Measurements from ENCODE around the gene ITPKC. TPM values are rescaled to one million over a fixed set of nuclear protein-coding genes. Genes with fewer than 3 reads are reported as not detected.

Gene ITPKC
- total RNA-seq, 1 donor from 2014 or later: 19.7 TPM

DNA sequence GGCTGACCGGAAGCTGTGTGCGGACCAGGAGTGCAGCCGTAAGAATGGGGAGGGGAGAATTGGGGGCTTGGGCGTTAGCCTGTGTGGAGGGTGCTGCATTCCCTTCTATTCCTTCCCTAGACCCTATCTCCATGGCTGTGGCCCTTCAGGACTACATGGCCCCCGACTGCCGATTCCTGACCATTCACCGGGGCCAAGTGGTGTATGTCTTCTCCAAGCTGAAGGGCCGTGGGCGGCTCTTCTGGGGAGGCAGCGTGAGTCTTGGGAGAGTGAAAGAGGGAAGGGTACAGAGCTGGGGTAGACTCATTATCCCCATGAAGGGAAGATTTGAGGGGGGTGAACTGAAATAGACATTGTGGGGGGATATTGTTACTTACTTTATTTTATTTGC is 58.7 kb downstream of the ITPKC start:
- Histone ChIP-seq H3K4me1 (ENCODE audit: insufficient read depth, low read length) (peaks cover 22% of the 10 kb centered on the region), H3K4me2 (ENCODE audit: low read length) (no peak overlapping the region), H3K4me3 (ENCODE audit: insufficient read depth, low read depth, low read length) (no peak overlapping the region), H3K9ac (ENCODE audit: low read length) (no peak overlapping the region), H4K20me1 (ENCODE audit: insufficient read depth, low read length) (peaks cover 2% of the 10 kb centered on the region), H3K27ac (ENCODE audit: low read depth, low read length) (no peak overlapping the region), H2AFZ (ENCODE audit: low read depth, low read length) (no peak overlapping the region), H3K27me3 (ENCODE audit: insufficient read depth, low read length) (no peaks in the 10 kb centered on the region), H3K79me2 (ENCODE audit: insufficient read depth, low read length) (no peaks in the 10 kb centered on the region), H3K36me3 (ENCODE audit: insufficient read depth, low read length) (no peaks in the 10 kb centered on the region), H3K9me3 (ENCODE audit: insufficient read depth, low read depth, low read length) (no peaks in the 10 kb centered on the region)
- DNase-seq (ENCODE audit: low read depth) (no peak), FAIRE-seq (no peak)
- H3K27me3 Mint-ChIP-seq (ENCODE audit: low read depth, unreplicated experiment): no peaks in the 10 kb centered on the region
- TF ChIP-seq EZH2 (IDR thresholded peaks at IDR 0.05; ENCODE audit: insufficient read depth, low read length) (no peak), CTCF (IDR thresholded peaks at IDR 0.05; ENCODE audit: insufficient read depth, low read depth, low read length) (no peak)
- peaks cover 13% of the 10 kb centered on the region for H3K36me3 Mint-ChIP-seq (ENCODE audit: low read depth, unreplicated experiment)
- peaks cover 10% of the 10 kb centered on the region for H3K4me1 Mint-ChIP-seq (ENCODE audit: low read depth, unreplicated experiment)
- H3K4me3 Mint-ChIP-seq (ENCODE audit: unreplicated experiment): no peak overlapping the region
- peak overlapping the region; percentile 53 for H3K27ac Mint-ChIP-seq (ENCODE audit: unreplicated experiment)
- H3K9me3 Mint-ChIP-seq (ENCODE audit: unreplicated experiment): peaks cover 3% of the 10 kb centered on the region

DNA sequence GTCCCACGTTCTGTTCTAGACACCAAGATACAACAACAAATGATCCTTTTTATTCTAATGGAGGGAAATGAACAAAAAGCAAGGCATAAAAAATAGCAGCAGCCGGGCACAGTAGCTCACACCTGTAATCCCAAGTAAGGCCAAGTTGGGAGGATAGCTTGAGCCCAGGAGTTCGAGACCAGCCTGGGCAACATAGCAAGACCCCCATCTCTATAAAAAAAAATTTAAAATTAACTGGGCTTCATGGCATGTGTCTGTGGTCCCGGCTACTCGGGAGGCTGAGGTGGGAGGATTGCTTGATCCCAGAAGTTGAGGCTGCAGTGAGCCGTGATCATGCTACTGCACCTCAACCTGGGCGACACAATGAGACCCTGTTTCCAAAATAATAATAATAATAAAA is 59.5 kb downstream of the ITPKC start:
- peaks cover 2% of the 10 kb centered on the region for H4K20me1 ChIP-seq (ENCODE audit: insufficient read depth, low read length)
- no peaks in the 10 kb centered on the region for H3K36me3 ChIP-seq (ENCODE audit: insufficient read depth, low read length)
- no peak overlapping the region for H3K27ac ChIP-seq (ENCODE audit: low read depth, low read length)
- H3K4me1 Mint-ChIP-seq (ENCODE audit: low read depth, unreplicated experiment): peaks cover 10% of the 10 kb centered on the region
- H3K27ac Mint-ChIP-seq (ENCODE audit: unreplicated experiment): no peak overlapping the region
- FAIRE-seq (no peak), DNase-seq (ENCODE audit: low read depth) (no peak)
- H2AFZ ChIP-seq (ENCODE audit: low read depth, low read length): no peak overlapping the region
- no peak overlapping the region for H3K9ac ChIP-seq (ENCODE audit: low read length)
- no peaks in the 10 kb centered on the region for H3K9me3 Mint-ChIP-seq (ENCODE audit: unreplicated experiment)
- H3K4me3 Mint-ChIP-seq (ENCODE audit: unreplicated experiment): peak overlapping the region; percentile 68
- no peak overlapping the region for H3K4me3 ChIP-seq (ENCODE audit: insufficient read depth, low read depth, low read length)
- H3K4me2 ChIP-seq (ENCODE audit: low read length): no peak overlapping the region
- H3K36me3 Mint-ChIP-seq (ENCODE audit: low read depth, unreplicated experiment): peaks cover 8% of the 10 kb centered on the region
- TF ChIP-seq CTCF (IDR thresholded peaks at IDR 0.05; ENCODE audit: insufficient read depth, low read depth, low read length): no peak
- TF ChIP-seq EZH2 (IDR thresholded peaks at IDR 0.05; ENCODE audit: insufficient read depth, low read length): no peak
- H3K4me1 ChIP-seq (ENCODE audit: insufficient read depth, low read length): peaks cover 22% of the 10 kb centered on the region
- H3K9me3 ChIP-seq (ENCODE audit: insufficient read depth, low read depth, low read length): no peaks in the 10 kb centered on the region
- no peaks in the 10 kb centered on the region for H3K27me3 Mint-ChIP-seq (ENCODE audit: low read depth, unreplicated experiment)
- no peaks in the 10 kb centered on the region for H3K79me2 ChIP-seq (ENCODE audit: insufficient read depth, low read length)
- no peaks in the 10 kb centered on the region for H3K27me3 ChIP-seq (ENCODE audit: insufficient read depth, low read length)

DNA sequence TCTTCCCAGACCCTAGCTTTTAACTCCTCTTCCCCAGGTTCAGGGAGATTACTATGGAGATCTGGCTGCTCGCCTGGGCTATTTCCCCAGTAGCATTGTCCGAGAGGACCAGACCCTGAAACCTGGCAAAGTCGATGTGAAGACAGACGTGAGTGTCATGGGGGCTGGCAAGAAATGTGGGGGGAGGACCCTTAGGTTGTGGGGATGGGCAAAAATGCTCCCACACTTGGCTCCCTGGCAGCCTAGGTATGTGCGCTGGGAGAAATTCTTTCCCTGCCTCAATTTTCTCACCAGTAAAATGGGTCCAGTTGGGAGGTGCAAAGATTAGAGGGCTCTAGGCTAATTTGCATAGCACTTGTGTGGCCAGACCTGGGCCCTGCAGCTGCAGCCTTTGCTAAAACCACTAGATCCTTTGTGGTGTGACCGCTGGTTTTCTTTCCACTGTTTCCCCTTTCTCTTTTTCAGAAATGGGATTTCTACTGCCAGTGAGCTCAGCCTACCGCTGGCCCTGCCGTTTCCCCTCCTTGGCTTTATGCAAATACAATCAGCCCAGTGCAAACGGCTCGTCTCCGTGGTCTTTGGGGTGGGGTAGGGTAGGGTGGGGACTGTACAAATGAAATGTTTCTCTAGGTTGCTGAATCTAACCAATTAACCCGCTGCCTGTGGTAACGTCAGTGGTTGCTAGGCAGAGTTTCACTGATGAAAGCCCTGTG is 60.2 kb downstream of the ITPKC start:
- H3K27me3 Mint-ChIP-seq (ENCODE audit: low read depth, unreplicated experiment): no peaks in the 10 kb centered on the region
- H3K4me3 ChIP-seq (ENCODE audit: insufficient read depth, low read depth, low read length): peak overlapping the region; percentile 81
- no peaks in the 10 kb centered on the region for H3K9me3 Mint-ChIP-seq (ENCODE audit: unreplicated experiment)
- no peaks in the 10 kb centered on the region for H3K27me3 ChIP-seq (ENCODE audit: insufficient read depth, low read length)
- H3K36me3 ChIP-seq (ENCODE audit: insufficient read depth, low read length): no peaks in the 10 kb centered on the region
- TF ChIP-seq CTCF (IDR thresholded peaks at IDR 0.05; ENCODE audit: insufficient read depth, low read depth, low read length): no peak
- no peak for TF ChIP-seq EZH2 (IDR thresholded peaks at IDR 0.05; ENCODE audit: insufficient read depth, low read length)
- peak overlapping the region; percentile 93 for H2AFZ ChIP-seq (ENCODE audit: low read depth, low read length)
- peak overlapping the region; percentile 98 for H3K27ac Mint-ChIP-seq (ENCODE audit: unreplicated experiment)
- peak overlapping the region; percentile 96 for H3K27ac ChIP-seq (ENCODE audit: low read depth, low read length)
- peaks cover 22% of the 10 kb centered on the region for H3K4me1 ChIP-seq (ENCODE audit: insufficient read depth, low read length)
- H4K20me1 ChIP-seq (ENCODE audit: insufficient read depth, low read length): peaks cover 2% of the 10 kb centered on the region
- H3K36me3 Mint-ChIP-seq (ENCODE audit: low read depth, unreplicated experiment): peaks cover 5% of the 10 kb centered on the region
- H3K4me2 ChIP-seq (ENCODE audit: low read length): peak overlapping the region; percentile 99
- peaks cover 10% of the 10 kb centered on the region for H3K4me1 Mint-ChIP-seq (ENCODE audit: low read depth, unreplicated experiment)
- H3K4me3 Mint-ChIP-seq (ENCODE audit: unreplicated experiment): peak overlapping the region; percentile 89
- peak overlapping the region; percentile 91 for H3K9ac ChIP-seq (ENCODE audit: low read length)
- DNase-seq (ENCODE audit: low read depth) (peak; percentile 81), FAIRE-seq (no peak)
- H3K9me3 ChIP-seq (ENCODE audit: insufficient read depth, low read depth, low read length): no peaks in the 10 kb centered on the region
- no peaks in the 10 kb centered on the region for H3K79me2 ChIP-seq (ENCODE audit: insufficient read depth, low read length)

Measured in astrocyte (in vitro differentiated cells and primary cell).